Muscle of back (tissue), 11 donors: ENCODE measurements around the gene CHSY1. TPM values are rescaled to one million over a fixed set of nuclear protein-coding genes. Genes with fewer than 3 reads are reported as not detected.
"Not testable (repeated sequence)": the region's sequence is repeated elsewhere in the genome, so short reads cannot be mapped to it uniquely, and the experiment has no call there.

ENCODE experiments used
- DNase-seq, 3 donors: peaks; one replicate each; pipeline versions ENCODE4 v3.0.0 to v3.0.0-alpha.2; 2013
- polyA plus RNA-seq, 10 donors: library from polyadenylated mRNA; unstranded; fragments of 120-200 nt; gene quantifications; one replicate each; pipeline ENCODE4 v1.2.1, GENCODE V29; 2013; ENCODE audit not compliant: insufficient read length in 10 of 10

The CHSY1 gene
- polyA plus RNA-seq, 10 donors = 31.2 to 48.4 (median 37.8) TPM

GRCh38 chr15:101214435-101215097 lies 37.3 kb downstream of the CHSY1 start:
- DNase-seq = not testable (repeated sequence)

GRCh38 chr15:101213570-101213969 lies 38.3 kb downstream of the CHSY1 start:
- no peak for DNase-seq

- DNase-seq = no peak
These were observed 38.7 kb downstream of the CHSY1 start for GRCh38 chr15:101213147-101213546.

- no peak for DNase-seq
These were observed 40.0 kb downstream of the CHSY1 start for GRCh38 chr15:101211897-101212296.

- peak in 1 of 3 donors; percentile 74 for DNase-seq
These were observed 41.4 kb downstream of the CHSY1 start for GRCh38 chr15:101210466-101210865.

DNA sequence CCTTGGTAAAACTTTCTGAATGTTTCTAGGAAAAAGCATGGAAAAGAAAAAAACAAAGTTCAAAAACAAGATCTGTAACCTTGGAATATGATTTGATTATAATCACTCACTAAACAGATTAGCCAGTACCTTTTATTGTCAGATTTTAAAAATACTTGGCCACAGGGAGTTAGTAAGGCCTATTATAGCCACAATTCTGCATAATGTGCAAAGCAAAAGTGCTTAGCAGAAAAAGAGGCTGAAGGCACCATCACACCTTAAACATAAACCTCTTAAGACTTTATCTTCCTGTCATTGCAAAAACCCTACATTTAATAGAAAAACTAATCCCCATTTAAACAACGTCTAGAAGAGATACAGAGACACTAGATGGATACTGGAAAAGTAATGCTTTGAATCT lies 41.8 kb downstream of the CHSY1 start:
- DNase-seq = no peak

GRCh38 chr15:101209285-101209845 lies 42.5 kb downstream of the CHSY1 start:
- peak in 1 of 3 donors; percentile 67 for DNase-seq

DNA sequence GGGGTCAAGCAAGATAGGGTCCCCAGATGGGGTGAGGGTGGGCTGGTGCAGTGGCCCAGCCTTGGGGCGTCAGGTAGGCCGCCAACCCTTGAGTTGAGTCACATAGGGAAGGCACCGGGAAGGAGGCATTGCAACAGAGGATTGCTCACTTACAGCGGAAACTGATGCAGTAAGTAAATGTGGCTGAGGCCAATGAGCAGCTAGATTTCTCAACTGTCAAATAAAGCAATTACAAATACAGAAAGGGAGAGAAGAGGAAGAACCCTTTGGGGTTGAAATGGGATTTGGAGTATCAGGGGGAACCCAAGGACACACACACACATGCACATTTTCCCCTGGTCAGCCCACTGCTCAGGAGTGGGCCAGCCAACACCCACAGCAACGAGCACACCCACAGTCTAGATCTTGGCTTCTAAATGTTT lies 44.0 kb downstream of the CHSY1 start:
- DNase-seq = no peak

DNA sequence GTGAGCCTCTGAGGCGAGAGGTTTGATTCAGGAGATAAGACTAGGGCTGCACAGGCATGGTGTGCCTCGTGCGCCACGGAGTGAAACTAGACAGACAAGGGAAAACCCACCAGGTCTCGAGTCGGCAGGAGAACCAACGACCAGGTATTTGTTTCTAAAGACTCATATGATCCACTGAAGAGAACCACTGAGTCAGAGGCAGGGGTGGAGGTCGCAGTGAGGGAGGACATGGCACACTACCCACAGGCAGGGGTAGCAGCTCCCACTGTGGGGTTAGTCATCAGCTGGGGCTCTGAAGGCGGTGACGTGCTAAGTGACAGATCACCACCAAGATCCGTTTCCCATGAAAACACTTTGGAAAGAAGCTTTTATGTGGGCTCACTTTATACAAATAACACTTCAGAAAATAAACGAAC lies 45.7 kb downstream of the CHSY1 start:
- DNase-seq = no peak

DNA sequence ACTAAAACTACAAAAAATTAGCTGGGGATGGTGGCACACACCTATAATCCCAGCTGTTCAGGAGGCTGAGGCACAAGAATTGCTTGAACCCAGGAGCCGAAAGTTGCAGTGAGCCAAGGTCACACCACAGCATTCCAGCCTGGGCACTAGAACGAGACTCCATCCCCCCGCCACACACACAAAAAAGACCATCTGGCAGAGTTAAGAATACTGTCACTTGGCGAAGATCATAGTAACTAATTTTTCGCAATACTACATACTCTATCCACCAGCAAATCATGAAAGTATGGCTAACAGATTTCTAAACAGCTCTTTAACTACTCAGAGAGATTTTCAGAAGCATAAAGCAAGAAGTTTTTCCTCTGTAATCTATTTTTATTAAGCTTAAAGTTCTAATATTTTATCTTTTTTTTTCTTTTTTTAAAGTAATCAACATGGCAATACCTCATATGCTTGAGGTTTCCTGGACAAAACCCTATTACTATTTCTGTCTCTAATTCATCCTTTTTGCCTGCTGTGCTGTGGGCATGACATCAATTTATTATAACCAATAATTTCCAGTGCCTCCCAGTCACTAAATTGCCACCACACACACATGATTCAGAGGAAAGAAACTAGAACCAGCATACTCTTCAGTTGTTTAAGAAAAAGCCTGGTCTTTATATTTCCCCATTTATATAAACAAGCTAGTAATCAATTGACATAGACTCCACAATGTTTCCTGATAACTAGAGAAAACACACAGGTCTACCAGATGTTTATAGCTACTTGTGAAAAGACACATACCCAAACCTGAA lies 46.9 kb downstream of the CHSY1 start:
- DNase-seq = no peak

DNA sequence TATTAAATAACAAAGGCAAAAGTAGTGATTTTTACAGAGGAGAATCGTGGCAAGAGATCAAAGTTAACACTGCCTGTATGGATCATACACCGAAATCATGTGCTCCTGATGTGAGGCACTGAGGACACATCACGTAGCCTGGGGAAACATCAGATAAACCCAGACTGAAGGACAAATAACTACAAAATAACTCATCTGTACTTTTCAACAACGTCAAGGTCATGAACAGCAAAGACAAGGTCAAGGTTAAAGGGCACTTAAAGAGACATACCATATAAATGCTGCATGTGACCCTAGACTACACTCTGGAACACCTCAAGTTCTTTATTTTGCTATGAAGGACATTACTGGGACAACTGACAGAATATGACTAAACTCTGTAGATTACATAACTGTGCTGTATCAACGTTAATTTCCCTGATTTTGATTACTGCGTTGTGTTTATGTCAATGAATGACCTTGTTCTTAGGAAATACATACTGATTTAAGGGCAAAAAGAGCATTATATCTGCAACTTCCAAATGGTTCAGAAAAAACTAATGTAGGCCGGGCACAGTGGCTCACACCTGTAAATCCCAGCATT lies 48.1 kb downstream of the CHSY1 start:
- no peak for DNase-seq

DNA sequence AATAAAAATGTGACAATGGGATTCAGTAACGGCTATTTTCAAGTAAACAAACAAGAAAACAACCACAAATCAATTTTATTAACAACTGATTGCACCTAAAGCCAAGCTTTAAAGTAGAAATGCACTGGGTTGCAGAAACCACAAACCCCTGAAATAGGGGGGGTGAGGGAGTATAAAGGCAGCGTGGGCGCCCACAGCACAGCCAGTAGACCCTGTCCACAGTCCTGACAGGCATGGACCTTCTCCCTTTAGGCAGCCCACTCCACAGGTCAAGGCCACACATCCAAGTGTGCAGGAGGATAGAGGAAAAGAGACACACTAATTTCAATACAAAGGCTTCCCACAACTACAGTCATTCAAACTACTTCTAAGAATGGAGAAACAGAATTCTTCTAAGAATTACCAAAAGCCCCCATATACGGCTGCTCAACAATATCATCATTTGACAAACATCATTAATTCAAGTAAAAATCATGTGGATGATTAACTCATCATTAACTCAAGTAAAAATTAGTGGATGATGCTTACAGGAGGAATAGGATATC lies 48.7 kb downstream of the CHSY1 start:
- DNase-seq = no peak

GRCh38 chr15:101201411-101202174 lies 50.3 kb downstream of the CHSY1 start:
- DNase-seq = peak; percentile 91 to 95 (median 95)

- DNase-seq = no peak
These were observed 51.7 kb downstream of the CHSY1 start for GRCh38 chr15:101200181-101200580.

DNA sequence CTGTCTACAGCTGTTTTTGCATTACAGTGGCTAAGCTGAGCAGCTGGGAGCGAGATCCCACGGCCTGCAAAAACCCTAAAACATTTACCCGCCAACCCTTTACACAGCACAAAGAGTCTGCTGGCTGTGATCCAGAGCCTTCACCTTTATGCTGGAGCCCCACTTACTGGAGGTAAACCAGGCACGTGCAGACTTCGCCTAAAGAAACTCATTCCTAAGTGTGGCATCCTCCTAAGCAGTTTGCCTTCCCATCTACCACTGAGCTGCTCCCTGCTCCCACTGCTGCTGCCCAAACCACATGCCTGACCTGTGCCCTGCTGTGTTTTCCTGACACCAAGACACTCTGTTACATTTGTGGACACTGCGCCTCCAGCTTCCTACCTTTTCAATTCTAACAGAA lies 53.0 kb downstream of the CHSY1 start:
- no peak for DNase-seq

GRCh38 chr15:101198031-101198575 lies 53.7 kb downstream of the CHSY1 start:
- DNase-seq = no peak

DNA sequence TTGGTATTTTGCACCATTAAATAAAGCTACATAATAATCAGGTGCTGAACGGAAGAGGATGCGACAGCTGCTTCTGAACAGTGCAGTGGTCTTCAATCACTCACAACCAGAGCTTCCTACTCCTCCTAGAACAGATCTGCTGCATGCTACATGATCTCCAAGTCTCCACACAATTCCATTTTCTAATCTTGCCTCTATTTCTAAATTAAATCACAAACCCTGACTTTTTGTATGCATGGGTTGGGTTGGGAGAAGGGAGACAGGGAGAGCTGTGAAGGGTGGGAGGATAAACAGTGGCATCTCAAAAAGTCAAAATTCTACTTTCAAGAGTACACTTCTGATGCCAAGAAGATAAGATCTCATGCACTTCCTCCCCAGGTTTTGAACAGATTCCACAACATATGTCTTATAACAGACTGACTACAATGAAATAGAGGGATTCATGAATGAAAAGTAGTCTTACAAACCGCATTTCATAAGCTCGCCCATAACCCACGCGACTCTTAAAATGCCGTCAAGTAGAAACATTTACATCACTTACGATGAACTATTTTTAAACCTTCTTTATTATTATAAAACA lies 57.2 kb downstream of the CHSY1 start:
- no peak for DNase-seq

DNA sequence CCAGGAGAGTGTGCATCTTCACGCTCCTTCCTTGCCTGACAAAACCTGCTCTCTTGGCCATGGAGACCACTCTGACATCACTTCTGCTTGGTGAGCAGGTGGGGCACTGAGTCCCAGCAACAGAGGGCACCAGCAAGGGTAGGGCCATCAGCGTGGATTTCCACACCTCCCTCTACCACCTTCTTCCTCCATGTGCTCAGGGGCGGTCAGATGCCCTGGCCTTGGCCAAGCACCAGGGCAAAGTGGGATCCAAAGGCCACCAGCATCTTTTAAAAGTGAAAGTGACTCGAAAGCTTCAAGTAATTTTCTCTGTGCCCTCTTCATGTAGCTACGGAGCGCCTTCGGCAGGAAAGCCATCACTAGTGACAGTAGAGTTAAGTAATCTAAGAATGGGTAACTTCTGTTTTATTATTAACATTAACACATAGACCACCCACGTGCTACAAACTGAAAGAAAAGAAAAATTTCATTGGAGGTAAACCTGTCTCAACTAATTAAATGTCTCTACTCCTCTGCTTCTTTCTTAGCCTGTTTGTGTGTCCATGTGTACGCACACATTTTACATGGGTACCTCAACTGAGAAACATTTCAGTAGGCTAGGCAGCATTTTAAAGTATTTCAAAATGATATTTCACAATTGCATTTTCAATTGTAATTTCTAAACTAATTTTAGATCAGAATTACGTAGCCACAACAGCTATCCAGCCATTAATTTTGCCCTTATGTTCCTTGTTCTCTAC lies 57.9 kb downstream of the CHSY1 start:
- no peak for DNase-seq

DNA sequence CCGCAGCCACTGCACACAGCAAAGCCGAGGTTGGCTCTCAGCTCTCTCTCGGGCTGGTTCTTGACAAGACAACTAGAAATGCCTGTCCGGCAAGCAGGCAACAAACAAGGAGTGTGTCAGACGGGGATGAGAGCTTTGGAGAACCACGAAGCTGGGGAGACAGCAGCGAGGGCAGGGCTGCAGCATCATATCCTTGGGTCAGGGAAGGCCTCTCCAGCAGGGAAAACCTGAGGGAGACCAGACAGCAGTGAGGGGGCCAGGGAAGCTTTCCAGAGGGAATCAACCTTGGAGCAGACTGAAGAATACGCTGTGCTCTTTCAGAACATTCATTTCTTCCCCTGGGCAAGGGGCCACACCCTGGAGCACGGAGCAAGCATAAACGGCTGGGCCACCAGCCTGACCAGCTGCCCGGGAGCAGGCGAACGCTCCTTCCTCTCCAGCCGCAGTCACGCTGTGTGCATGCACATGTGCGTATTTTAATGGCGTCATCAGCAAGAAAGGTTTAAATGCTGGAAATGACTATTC lies 58.7 kb downstream of the CHSY1 start:
- peak in 1 of 3 donors; percentile 77 for DNase-seq

DNA sequence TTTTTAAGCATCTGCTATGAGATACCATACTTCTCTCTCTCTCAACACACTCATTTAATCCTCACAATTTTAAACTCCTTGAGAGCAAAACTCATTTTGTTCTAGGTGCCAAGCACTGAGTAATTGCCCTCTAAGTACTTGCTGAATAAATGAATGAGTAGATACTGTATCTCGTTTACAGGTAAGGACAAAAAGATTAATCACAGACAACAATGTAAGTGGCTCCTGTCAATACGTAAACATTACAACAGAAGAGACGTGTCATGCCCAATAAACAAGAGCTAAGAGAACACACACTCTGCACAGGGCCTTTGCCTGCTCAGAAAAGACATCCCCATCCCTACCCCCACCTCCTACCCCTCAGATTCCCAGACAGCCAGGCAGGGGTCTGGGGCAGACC lies 59.8 kb downstream of the CHSY1 start:
- no peak for DNase-seq
